HT1080 (cell line): Measurements from ENCODE around the gene SEM1. TPM values are rescaled to one million over a fixed set of nuclear protein-coding genes. Genes with fewer than 3 reads are reported as not detected.
"Not testable (repeated sequence)": the region's sequence is repeated elsewhere in the genome, so short reads cannot be mapped to it uniquely, and the experiment has no call there.

Experiments
- DNase-seq: peaks from one replicate; pipeline ENCODE4 v3.0.0-alpha.2; 2015; ENCODE audit warnings: low read depth
- total RNA-seq: library from RNA; depleted of rRNA; stranded (reverse); fragments of >200 nt; shearing (Covaris generic); gene quantifications from 2 replicates; pipeline ENCODE4 v1.2.3, GENCODE V29; 2014

SEM1 gene
- total RNA-seq, 1 experiment from 2014 or later: 152 TPM

- DNase-seq: no peak
Measured at GRCh38 chr7:96707901-96708774, 1.5 kb downstream of the SEM1 start.

- DNase-seq: no peak
Measured at GRCh38 chr7:96701258-96701657, 8.4 kb downstream of the SEM1 start.

- DNase-seq: no peak
Measured at GRCh38 chr7:96700516-96700915, 9.1 kb downstream of the SEM1 start.

- DNase-seq: no peak
Measured at GRCh38 chr7:96699219-96699871, 10.3 kb downstream of the SEM1 start.

- DNase-seq: not testable (repeated sequence)
Measured at GRCh38 chr7:96698449-96698848, 11.2 kb downstream of the SEM1 start.

GRCh38 chr7:96697822-96698221 is 11.8 kb downstream of the SEM1 start:
- DNase-seq: no peak

- no peak for DNase-seq
Measured at GRCh38 chr7:96695581-96695980, 14.1 kb downstream of the SEM1 start.

- DNase-seq: no peak
Measured at GRCh38 chr7:96694082-96694481, 15.6 kb downstream of the SEM1 start.

GRCh38 chr7:96691702-96692101 is 17.9 kb downstream of the SEM1 start:
- DNase-seq: no peak

- DNase-seq: no peak
Measured at GRCh38 chr7:96689414-96689813, 20.2 kb downstream of the SEM1 start.

- DNase-seq: no peak
Measured at GRCh38 chr7:96686305-96686704, 23.3 kb downstream of the SEM1 start.

GRCh38 chr7:96685755-96686154 is 23.9 kb downstream of the SEM1 start:
- DNase-seq: no peak

GRCh38 chr7:96685353-96685752 is 24.3 kb downstream of the SEM1 start:
- no peak for DNase-seq

GRCh38 chr7:96679886-96680285 is 29.8 kb downstream of the SEM1 start:
- peak; percentile 28 for DNase-seq

GRCh38 chr7:96676919-96677318 is 32.7 kb downstream of the SEM1 start:
- DNase-seq: no peak

GRCh38 chr7:96675548-96675947 is 34.1 kb downstream of the SEM1 start:
- DNase-seq: no peak

GRCh38 chr7:96674565-96674964 is 35.1 kb downstream of the SEM1 start:
- DNase-seq: peak; percentile 20

GRCh38 chr7:96671854-96672253 is 37.8 kb downstream of the SEM1 start:
- DNase-seq: no peak

- DNase-seq: no peak
Measured at GRCh38 chr7:96670338-96671289, 39.0 kb downstream of the SEM1 start.

GRCh38 chr7:96669812-96670211 is 39.8 kb downstream of the SEM1 start:
- DNase-seq: no peak

- no peak for DNase-seq
Measured at GRCh38 chr7:96667026-96667425, 42.6 kb downstream of the SEM1 start.

- DNase-seq: no peak
Measured at GRCh38 chr7:96665689-96666088, 44.0 kb downstream of the SEM1 start.
